ENCODE results near the gene MAPK8. TPM values are rescaled to one million over a fixed set of nuclear protein-coding genes. Genes with fewer than 3 reads are reported as not detected.

MAPK8 gene
- polyA plus RNA-seq, 2 donors, result 14.5 to 16.1 TPM

- WGBS, 2 donors, result 20 to 26% methylated on average over 37 to 43 of the region's 43 CpGs
- H3K4me1 ChIP-seq (ENCODE audit: control insufficient read depth in 2 of 2, insufficient read depth in 2 of 2, low read length in 1 of 2), result peaks cover 6 to 26% of the 10 kb centered on the region in 2 donors
- H3K27ac ChIP-seq (ENCODE audit: low read depth in 2 of 2, low read length in 1 of 2), result no peak overlapping the region
- peak overlapping the region in 1 of 2 donors; percentile 15 for H3K4me3 ChIP-seq (ENCODE audit: low read depth in 1 of 2, low read length in 2 of 2)
- H3K27me3 ChIP-seq (ENCODE audit: control insufficient read depth in 1 of 2, insufficient read depth in 2 of 2, low read length in 2 of 2), result no peaks in the 10 kb centered on the region
- H3K36me3 ChIP-seq (ENCODE audit: control insufficient read depth in 2 of 2, insufficient read depth in 2 of 2, low read length in 1 of 2), result no peaks in the 10 kb centered on the region
- no peaks in the 10 kb centered on the region for H3K9me3 ChIP-seq (ENCODE audit: control insufficient read depth in 2 of 2, insufficient read depth in 1 of 2, low read depth in 1 of 2, low read length in 1 of 2)
Measured at GRCh38 chr10:48466611-48467240, 160.2 kb downstream of the MAPK8 start.

- Histone ChIP-seq H3K4me3 (ENCODE audit: low read depth in 1 of 2, low read length in 2 of 2) (no peak overlapping the region), H3K27me3 (ENCODE audit: control insufficient read depth in 1 of 2, insufficient read depth in 2 of 2, low read length in 2 of 2) (no peaks in the 10 kb centered on the region), H3K36me3 (ENCODE audit: control insufficient read depth in 2 of 2, insufficient read depth in 2 of 2, low read length in 1 of 2) (no peaks in the 10 kb centered on the region), H3K9me3 (ENCODE audit: control insufficient read depth in 2 of 2, insufficient read depth in 1 of 2, low read depth in 1 of 2, low read length in 1 of 2) (no peaks in the 10 kb centered on the region), H3K27ac (ENCODE audit: low read depth in 2 of 2, low read length in 1 of 2) (no peak overlapping the region), H3K4me1 (ENCODE audit: control insufficient read depth in 2 of 2, insufficient read depth in 2 of 2, low read length in 1 of 2) (peaks cover 6 to 26% of the 10 kb centered on the region in 2 donors)
- WGBS, 2 donors, result 68 to 75% methylated on average over 4 of the region's 4 CpGs
Measured at GRCh38 chr10:48467669-48468068, 161.2 kb downstream of the MAPK8 start.

GRCh38 chr10:48468130-48468790 lies 161.8 kb downstream of the MAPK8 start:
- H3K36me3 ChIP-seq (ENCODE audit: control insufficient read depth in 2 of 2, insufficient read depth in 2 of 2, low read length in 1 of 2), result no peaks in the 10 kb centered on the region
- H3K4me1 ChIP-seq (ENCODE audit: control insufficient read depth in 2 of 2, insufficient read depth in 2 of 2, low read length in 1 of 2), result peaks cover 6 to 26% of the 10 kb centered on the region in 2 donors
- 68 to 70% methylated on average over 3 of the region's 3 CpGs for WGBS, 2 donors
- no peaks in the 10 kb centered on the region for H3K27me3 ChIP-seq (ENCODE audit: control insufficient read depth in 1 of 2, insufficient read depth in 2 of 2, low read length in 2 of 2)
- H3K9me3 ChIP-seq (ENCODE audit: control insufficient read depth in 2 of 2, insufficient read depth in 1 of 2, low read depth in 1 of 2, low read length in 1 of 2), result no peaks in the 10 kb centered on the region
- H3K27ac ChIP-seq (ENCODE audit: low read depth in 2 of 2, low read length in 1 of 2), result no peak overlapping the region
- no peak overlapping the region for H3K4me3 ChIP-seq (ENCODE audit: low read depth in 1 of 2, low read length in 2 of 2)

GRCh38 chr10:48468866-48469511 lies 162.5 kb downstream of the MAPK8 start:
- peaks cover 6 to 26% of the 10 kb centered on the region in 2 donors for H3K4me1 ChIP-seq (ENCODE audit: control insufficient read depth in 2 of 2, insufficient read depth in 2 of 2, low read length in 1 of 2)

GRCh38 chr10:48469516-48470020 lies 163.1 kb downstream of the MAPK8 start:
- Histone ChIP-seq H3K36me3 (ENCODE audit: control insufficient read depth in 2 of 2, insufficient read depth in 2 of 2, low read length in 1 of 2) (no peaks in the 10 kb centered on the region), H3K27ac (ENCODE audit: low read depth in 2 of 2, low read length in 1 of 2) (no peak overlapping the region), H3K9me3 (ENCODE audit: control insufficient read depth in 2 of 2, insufficient read depth in 1 of 2, low read depth in 1 of 2, low read length in 1 of 2) (no peaks in the 10 kb centered on the region), H3K4me1 (ENCODE audit: control insufficient read depth in 2 of 2, insufficient read depth in 2 of 2, low read length in 1 of 2) (peaks cover 6 to 26% of the 10 kb centered on the region in 2 donors), H3K4me3 (ENCODE audit: low read depth in 1 of 2, low read length in 2 of 2) (no peak overlapping the region), H3K27me3 (ENCODE audit: control insufficient read depth in 1 of 2, insufficient read depth in 2 of 2, low read length in 2 of 2) (no peaks in the 10 kb centered on the region)
- WGBS, 2 donors, result 76 to 85% methylated on average over 4 of the region's 4 CpGs

More at GRCh38 chr10:48468866-48469511, 162.5 kb downstream of the MAPK8 start:
- Histone ChIP-seq H3K36me3 (ENCODE audit: control insufficient read depth in 2 of 2, insufficient read depth in 2 of 2, low read length in 1 of 2) (no peaks in the 10 kb centered on the region), H3K4me3 (ENCODE audit: low read depth in 1 of 2, low read length in 2 of 2) (no peak overlapping the region), H3K9me3 (ENCODE audit: control insufficient read depth in 2 of 2, insufficient read depth in 1 of 2, low read depth in 1 of 2, low read length in 1 of 2) (no peaks in the 10 kb centered on the region), H3K27me3 (ENCODE audit: control insufficient read depth in 1 of 2, insufficient read depth in 2 of 2, low read length in 2 of 2) (no peaks in the 10 kb centered on the region), H3K27ac (ENCODE audit: low read depth in 2 of 2, low read length in 1 of 2) (no peak overlapping the region)
- WGBS, 2 donors, result 61 to 67% methylated on average over 3 of the region's 3 CpGs

- Histone ChIP-seq H3K4me3 (ENCODE audit: low read depth in 1 of 2, low read length in 2 of 2) (no peak overlapping the region), H3K27me3 (ENCODE audit: control insufficient read depth in 1 of 2, insufficient read depth in 2 of 2, low read length in 2 of 2) (no peaks in the 10 kb centered on the region), H3K27ac (ENCODE audit: low read depth in 2 of 2, low read length in 1 of 2) (no peak overlapping the region), H3K36me3 (ENCODE audit: control insufficient read depth in 2 of 2, insufficient read depth in 2 of 2, low read length in 1 of 2) (no peaks in the 10 kb centered on the region), H3K4me1 (ENCODE audit: control insufficient read depth in 2 of 2, insufficient read depth in 2 of 2, low read length in 1 of 2) (peaks cover 0 to 23% of the 10 kb centered on the region in 2 donors), H3K9me3 (ENCODE audit: control insufficient read depth in 2 of 2, insufficient read depth in 1 of 2, low read depth in 1 of 2, low read length in 1 of 2) (no peaks in the 10 kb centered on the region)
- 67 to 73% methylated on average over 5 of the region's 5 CpGs for WGBS, 2 donors
Measured at GRCh38 chr10:48470115-48470892, 163.8 kb downstream of the MAPK8 start.

GRCh38 chr10:48470893-48471805 lies 164.7 kb downstream of the MAPK8 start:
- Histone ChIP-seq H3K36me3 (ENCODE audit: control insufficient read depth in 2 of 2, insufficient read depth in 2 of 2, low read length in 1 of 2) (no peaks in the 10 kb centered on the region), H3K27me3 (ENCODE audit: control insufficient read depth in 1 of 2, insufficient read depth in 2 of 2, low read length in 2 of 2) (no peaks in the 10 kb centered on the region), H3K4me1 (ENCODE audit: control insufficient read depth in 2 of 2, insufficient read depth in 2 of 2, low read length in 1 of 2) (peaks cover 0 to 20% of the 10 kb centered on the region in 2 donors), H3K27ac (ENCODE audit: low read depth in 2 of 2, low read length in 1 of 2) (peak overlapping the region in 1 of 2 donors; percentile 18), H3K9me3 (ENCODE audit: control insufficient read depth in 2 of 2, insufficient read depth in 1 of 2, low read depth in 1 of 2, low read length in 1 of 2) (no peaks in the 10 kb centered on the region), H3K4me3 (ENCODE audit: low read depth in 1 of 2, low read length in 2 of 2) (no peak overlapping the region)
- WGBS, 2 donors, result 55 to 74% methylated on average over 8 of the region's 8 CpGs

- no peak overlapping the region for H3K27ac ChIP-seq (ENCODE audit: low read depth in 2 of 2, low read length in 1 of 2)
- 55 to 57% methylated on average over 3 of the region's 3 CpGs for WGBS, 2 donors
- no peak overlapping the region for H3K4me3 ChIP-seq (ENCODE audit: low read depth in 1 of 2, low read length in 2 of 2)
- peaks cover 0 to 16% of the 10 kb centered on the region in 2 donors for H3K4me1 ChIP-seq (ENCODE audit: control insufficient read depth in 2 of 2, insufficient read depth in 2 of 2, low read length in 1 of 2)
- H3K27me3 ChIP-seq (ENCODE audit: control insufficient read depth in 1 of 2, insufficient read depth in 2 of 2, low read length in 2 of 2), result no peaks in the 10 kb centered on the region
- no peaks in the 10 kb centered on the region for H3K36me3 ChIP-seq (ENCODE audit: control insufficient read depth in 2 of 2, insufficient read depth in 2 of 2, low read length in 1 of 2)
- no peaks in the 10 kb centered on the region for H3K9me3 ChIP-seq (ENCODE audit: control insufficient read depth in 2 of 2, insufficient read depth in 1 of 2, low read depth in 1 of 2, low read length in 1 of 2)
Measured at GRCh38 chr10:48472501-48473069, 166.1 kb downstream of the MAPK8 start.

All from esophagus (tissue), 2 donors.